Stimulated activated CD4-positive, alpha-beta T cell treated with anti-CD3 and anti-CD28 coated beads, Interleukin-15, amount 100 ng/mL, for 48 hours (primary cell): ENCODE results near the gene PTX3.

Source experiments
- DNase-seq, 2 donors: peaks; one replicate each; pipeline ENCODE4 v3.0.0-alpha.2; 2020; ENCODE audit warnings: low read depth in 2 of 2

The PTX3 gene

GRCh38 chr3:157475921-157476414 is 39.3 kb downstream of the PTX3 start:
- no peak for DNase-seq

GRCh38 chr3:157477441-157477840 is 40.8 kb downstream of the PTX3 start:
- DNase-seq: no peak

- DNase-seq: no peak
Observed at GRCh38 chr3:157479464-157480243, 43.0 kb downstream of the PTX3 start.

- no peak for DNase-seq
Observed at GRCh38 chr3:157487339-157487738, 50.7 kb downstream of the PTX3 start.

- DNase-seq: no peak
Observed at GRCh38 chr3:157488144-157488543, 51.5 kb downstream of the PTX3 start.

- no peak for DNase-seq
Observed at GRCh38 chr3:157491136-157491535, 54.5 kb downstream of the PTX3 start.
